Measurements from ENCODE around the gene RNF169.

GRCh38 chr11:74839971-74840370, 91.3 kb downstream of the RNF169 start:
- TF ChIP-seq MAX (IDR thresholded peaks at IDR 0.05) (no peak), POLR2A (IDR thresholded peaks at IDR 0.05; ENCODE audit: control extremely low read depth in 1 of 2, low read depth in 2 of 2, low read length in 2 of 2) (no peak), EZH2 (IDR thresholded peaks at IDR 0.05; ENCODE audit: low read depth, low read length, severe bottlenecking) (no peak), HDAC2 (IDR thresholded peaks at IDR 0.05; ENCODE audit: borderline replicate concordance in 1 of 2, low read depth in 2 of 2, low read length in 2 of 2) (no peak), SRF (IDR thresholded peaks at IDR 0.05; ENCODE audit: low read depth, low read length) (no peak)

All from H1 (cell line).